Lower lobe of right lung (tissue), 2 donors: ENCODE results near the gene TBCK. TPM values are rescaled to one million over a fixed set of nuclear protein-coding genes. Genes with fewer than 3 reads are reported as not detected.

ENCODE experiments used
- ATAC-seq, 2 donors: fragments of 200-7000 bp; cut with Tn5 transposase; one replicate each; pipeline ENCODE4 v1.9.1; 2020 to 2022; ENCODE audit warnings: mild to moderate bottlenecking in 2 of 2, moderate library complexity in 2 of 2
- DNase-seq: peaks from one replicate; pipeline ENCODE4 v3.0.0-alpha.2; 2020
- H3K27ac ChIP-seq: fragments of 200-600 bp; one replicate; pipeline ENCODE4 v1.8.0; 2022
- H3K27me3 ChIP-seq: fragments of 200-600 bp; one replicate; pipeline ENCODE4 v1.8.0; 2022; ENCODE audit warnings: low read depth
- H3K36me3 ChIP-seq: fragments of 200-600 bp; one replicate; pipeline ENCODE4 v1.8.0; 2022; ENCODE audit warnings: mild to moderate bottlenecking
- H3K4me1 ChIP-seq: fragments of 200-600 bp; one replicate; pipeline ENCODE4 v1.8.0; 2022
- H3K4me3 ChIP-seq: fragments of 200-600 bp; one replicate; pipeline ENCODE4 v1.8.0; 2022; ENCODE audit warnings: mild to moderate bottlenecking
- H3K9me3 ChIP-seq: fragments of 200-600 bp; one replicate; pipeline ENCODE4 v1.8.0; 2022
- CTCF ChIP-seq: fragments of 200-600 bp; IDR thresholded peaks from one replicate; pipeline ENCODE4 v1.8.0; 2022; ENCODE audit warnings: antibody characterized with exemption, mild to moderate bottlenecking
- intact Hi-C: fragments of 100-400 bp; cut with DNase I; formaldehyde crosslinking; loops from one replicate; pipeline ENCODE4 v1.11.0; 2022
- total RNA-seq: library from RNA; stranded (reverse); fragmentation: NEBNext Ultra II Directional; extraction: Animal tissue kit (Norgen Biotek cat#: 25700); gene quantifications from one replicate; pipeline ENCODE4 v1.2.1, GENCODE V29; 2021
- donor health status: DM: no; HTN: yes; CAD: no; lungs with severe emphysema.

TBCK gene
- total RNA-seq, 1 donor from 2014 or later, result 45.7 TPM

- intact Hi-C loops, result no loop called here
- no peak for ATAC-seq
- no peak for TF ChIP-seq CTCF
These were observed 882 bp upstream of the TBCK start for GRCh38 chr4:106316773-106317409.

GRCh38 chr4:106315476-106315967 is 487 bp downstream of the TBCK start:
- Histone ChIP-seq H3K9me3 (no peaks in the 10 kb centered on the region), H3K27ac (peak overlapping the region; percentile 92), H3K27me3 (no peaks in the 10 kb centered on the region), H3K4me3 (peak overlapping the region; percentile 76), H3K4me1 (peaks cover 44% of the 10 kb centered on the region), H3K36me3 (no peaks in the 10 kb centered on the region)
- intact Hi-C loops, result no loop called here
- DNase-seq (peak; percentile 42), ATAC-seq (peak; percentile 39 to 47)
- no peak for TF ChIP-seq CTCF

More at GRCh38 chr4:106316773-106317409, 882 bp upstream of the TBCK start:
- no peak for DNase-seq
- Histone ChIP-seq H3K9me3 (no peaks in the 10 kb centered on the region), H3K27me3 (no peaks in the 10 kb centered on the region), H3K4me3 (peak overlapping the region; percentile 76), H3K36me3 (no peaks in the 10 kb centered on the region), H3K27ac (peak overlapping the region; percentile 92), H3K4me1 (peaks cover 44% of the 10 kb centered on the region)

GRCh38 chr4:106314960-106315359 is 1.0 kb downstream of the TBCK start:
- H3K4me1 ChIP-seq, result peaks cover 44% of the 10 kb centered on the region
- TF ChIP-seq CTCF, result no peak
- no peaks in the 10 kb centered on the region for H3K9me3 ChIP-seq
- intact Hi-C loops, result no loop called here
- no peak for ATAC-seq
- H3K27me3 ChIP-seq, result no peaks in the 10 kb centered on the region
- peak overlapping the region; percentile 76 for H3K4me3 ChIP-seq
- H3K36me3 ChIP-seq, result no peaks in the 10 kb centered on the region
- DNase-seq, result no peak
- peak overlapping the region; percentile 92 for H3K27ac ChIP-seq

- TF ChIP-seq CTCF, result no peak
- intact Hi-C loops, result no loop called here
- ATAC-seq (no peak), DNase-seq (no peak)
- Histone ChIP-seq H3K9me3 (no peaks in the 10 kb centered on the region), H3K36me3 (peaks cover 8% of the 10 kb centered on the region), H3K4me1 (peaks cover 35% of the 10 kb centered on the region), H3K27ac (no peak overlapping the region), H3K4me3 (no peak overlapping the region), H3K27me3 (no peaks in the 10 kb centered on the region)
These were observed 2.9 kb downstream of the TBCK start for GRCh38 chr4:106312997-106313522.

GRCh38 chr4:106312377-106312776 is 3.6 kb downstream of the TBCK start:
- H3K27me3 ChIP-seq, result no peaks in the 10 kb centered on the region
- H3K9me3 ChIP-seq, result no peaks in the 10 kb centered on the region
- H3K27ac ChIP-seq, result no peak overlapping the region
- no peak for TF ChIP-seq CTCF
- ATAC-seq, result no peak
- DNase-seq, result no peak
- intact Hi-C loops, result no loop called here
- peaks cover 28% of the 10 kb centered on the region for H3K4me1 ChIP-seq
- H3K4me3 ChIP-seq, result no peak overlapping the region
- peaks cover 15% of the 10 kb centered on the region for H3K36me3 ChIP-seq
